OCI-LY7 (cell line): ENCODE results near the gene PTPRF. TPM values are rescaled to one million over a fixed set of nuclear protein-coding genes. Genes with fewer than 3 reads are reported as not detected.

ENCODE experiments used
- BruUV-seq: library from RNA; stranded (reverse); fragments of 400-500 nt; replicated peaks from 2 replicates; lab custom pipeline; 2021; lab: Mats Ljungman, UMichigan
- CTCF ChIA-PET: fragments of 300-600 bp; sonication (Branson Sonifier 250); formaldehyde crosslinking; loops from one replicate; lab custom pipeline; 2022; ENCODE audit warnings: antibody characterized with exemption; ENCODE audit not compliant: unreplicated experiment; lab: Charles Lee
- POLR2A ChIA-PET: fragments of 300-600 bp; sonication (Branson Sonifier 250); formaldehyde crosslinking; loops from one replicate; lab custom pipeline; 2022; ENCODE audit warnings: antibody characterized with exemption; lab: Charles Lee
- DNase-seq: peaks from one replicate; pipeline ENCODE4 v3.0.0-alpha.2; 2015; ENCODE audit warnings: low spot score
- H2AFZ ChIP-seq: fragments of 200-600 bp; sonication (generic), shearing (Covaris generic); 2 replicates; pipeline ENCODE4 v1.6.1; 2014; ENCODE audit warnings: mild to moderate bottlenecking, antibody characterized with exemption, low read length, moderate library complexity
- H3K27ac ChIP-seq: fragments of 200-600 bp; sonication (generic); 2 replicates; pipeline ENCODE4 v1.5.1; 2014; ENCODE audit warnings: mixed run types, low read depth, mild to moderate bottlenecking, moderate library complexity, low read length, inconsistent platforms; ENCODE audit not compliant: poor library complexity, severe bottlenecking
- H3K36me3 ChIP-seq: fragments of 200-600 bp; sonication (generic); 2 replicates; pipeline ENCODE4 v1.6.1; 2014; ENCODE audit warnings: mild to moderate bottlenecking, antibody characterized with exemption, low read length, moderate library complexity, mixed read lengths; ENCODE audit not compliant: insufficient read depth
- H3K4me1 ChIP-seq: fragments of 200-600 bp; sonication (generic); 2 replicates; pipeline ENCODE4 v1.5.1; 2014; ENCODE audit warnings: mild to moderate bottlenecking, low read length; ENCODE audit not compliant: insufficient read depth, poor library complexity, severe bottlenecking
- H3K4me2 ChIP-seq: fragments of 200-600 bp; sonication (generic); 2 replicates; pipeline ENCODE4 v1.6.1; 2014; ENCODE audit warnings: mild to moderate bottlenecking, low read length
- H3K4me3 ChIP-seq: fragments of 200-600 bp; sonication (generic); 2 replicates; pipeline ENCODE4 v1.5.1; 2014; ENCODE audit warnings: mild to moderate bottlenecking, low read depth, low read length; ENCODE audit not compliant: poor library complexity, severe bottlenecking
- H3K79me2 ChIP-seq: fragments of 200-600 bp; sonication (generic); 2 replicates; pipeline ENCODE4 v1.6.1; 2016; ENCODE audit warnings: low read depth, mild to moderate bottlenecking, low read length, moderate library complexity, mixed read lengths; ENCODE audit not compliant: insufficient read depth
- H3K9me2 ChIP-seq: fragments of 200-600 bp; sonication (generic); 2 replicates; pipeline ENCODE4 v1.6.1; 2016; ENCODE audit warnings: mild to moderate bottlenecking, low read length, mixed read lengths; ENCODE audit not compliant: insufficient read depth
- H3K9me3 ChIP-seq: fragments of 200-600 bp; sonication (generic); 2 replicates; pipeline ENCODE4 v1.6.1; 2014; ENCODE audit warnings: mild to moderate bottlenecking, mixed run types, low read length, mixed read lengths
- H4K20me1 ChIP-seq: fragments of 200-600 bp; sonication (generic); 2 replicates; pipeline ENCODE4 v1.6.1; 2014; ENCODE audit warnings: mild to moderate bottlenecking, antibody characterized with exemption, low read length, moderate library complexity, mixed read lengths; ENCODE audit not compliant: insufficient read depth
- CTCF ChIP-seq: fragments of 200-600 bp; sonication (generic); conservative IDR thresholded peaks from 2 replicates; pipeline ENCODE4 v1.5.1; 2014; ENCODE audit warnings: mild to moderate bottlenecking, antibody characterized with exemption, low read length, moderate library complexity, mixed read lengths
- EZH2phosphoT487 ChIP-seq: fragments of 200-600 bp; sonication (generic); IDR thresholded peaks from 2 replicates; pipeline ENCODE4 v1.6.1; 2018; ENCODE audit warnings: low read depth, borderline replicate concordance, mild to moderate bottlenecking, mixed run types, antibody characterized with exemption, low read length, moderate library complexity, mixed read lengths
- intact Hi-C: fragments of 100-400 bp; cut with micrococcal nuclease; formaldehyde crosslinking; loops from one replicate; pipeline ENCODE4 v1.10.0; 2022; ENCODE audit not compliant: unreplicated experiment
- total RNA-seq, 2 experiments: library from RNA; depleted of rRNA in 1 of 2; stranded (reverse); fragments of >200 nt in 1 of 2; shearing (Covaris generic) in 1 of 2; gene quantifications; 2 replicates each; pipeline ENCODE4 v1.2.3, GENCODE V29; 2014 to 2022

PTPRF gene
- total RNA-seq, 2 experiments from 2014 or later, result 0.06 to 0.48 TPM

GRCh38 chr1:43541721-43542401 is 11.2 kb downstream of the PTPRF start:
- intact Hi-C loops, result no loop called here

GRCh38 chr1:43542527-43543458 is 12.1 kb downstream of the PTPRF start:
- Histone ChIP-seq H3K4me3 (no peak overlapping the region), H3K4me1 (no peaks in the 10 kb centered on the region), H4K20me1 (no peaks in the 10 kb centered on the region), H3K4me2 (no peak overlapping the region), H3K9me2 (no peaks in the 10 kb centered on the region), H3K27ac (no peak overlapping the region), H2AFZ (no peak overlapping the region), H3K36me3 (no peaks in the 10 kb centered on the region), H3K79me2 (no peaks in the 10 kb centered on the region), H3K9me3 (no peaks in the 10 kb centered on the region)
- ChIA-PET CTCF (no interaction called here), POLR2A (no interaction called here)
- intact Hi-C loops, result no loop called here
- no peak for TF ChIP-seq CTCF
- no peak for TF ChIP-seq EZH2phosphoT487
- no peak for DNase-seq
- no TSS peak for BruUV-seq

More at GRCh38 chr1:43541721-43542401, 11.2 kb downstream of the PTPRF start:
- ChIA-PET CTCF (no interaction called here), POLR2A (no interaction called here)
- H3K4me3 ChIP-seq, result no peak overlapping the region
- no peaks in the 10 kb centered on the region for H3K4me1 ChIP-seq
- no peak overlapping the region for H2AFZ ChIP-seq
- no peak for DNase-seq
- no peaks in the 10 kb centered on the region for H3K36me3 ChIP-seq
- no peaks in the 10 kb centered on the region for H3K9me3 ChIP-seq
- H3K9me2 ChIP-seq, result no peaks in the 10 kb centered on the region
- no peaks in the 10 kb centered on the region for H3K79me2 ChIP-seq
- H3K27ac ChIP-seq, result no peak overlapping the region
- TF ChIP-seq CTCF (no peak), EZH2phosphoT487 (no peak)
- H4K20me1 ChIP-seq, result no peaks in the 10 kb centered on the region
- no TSS peak for BruUV-seq
- no peak overlapping the region for H3K4me2 ChIP-seq
